ENCODE results near the gene RBMS3.

- no peak for TF ChIP-seq CTCF (IDR thresholded peaks at IDR 0.05; ENCODE audit: poor library complexity)
- no peak for TF ChIP-seq EZH2 (IDR thresholded peaks at IDR 0.05; ENCODE audit: borderline replicate concordance)
These were observed 325.5 kb downstream of the RBMS3 start for GRCh38 chr3:29606416-29606815.

Measured in hepatocyte (in vitro differentiated cells).